Measurements from ENCODE around the gene RASSF7.

DNA sequence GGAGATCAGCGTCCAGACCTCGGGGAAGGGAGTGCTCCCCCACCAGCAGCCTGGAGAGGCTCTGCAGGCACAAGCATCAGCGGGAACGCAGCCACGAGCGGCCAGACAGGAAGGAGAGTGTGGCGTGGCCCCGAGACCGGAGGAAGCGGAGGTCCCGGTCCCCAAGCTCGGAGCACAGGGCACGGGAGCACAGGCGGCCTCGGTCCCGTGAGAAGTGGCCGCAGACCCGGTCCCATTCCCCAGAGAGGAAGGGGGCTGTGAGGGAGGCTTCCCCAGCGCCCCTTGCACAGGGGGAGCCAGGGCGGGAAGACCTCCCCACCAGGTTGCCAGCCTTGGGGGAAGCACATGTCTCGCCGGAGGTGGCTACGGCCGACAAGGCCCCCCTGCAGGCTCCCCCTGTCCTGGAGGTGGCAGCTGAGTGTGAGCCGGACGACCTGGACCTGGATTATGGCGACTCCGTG lies 48.1 kb downstream of the RASSF7 start:
- no peak for TF ChIP-seq EP300 (IDR thresholded peaks at IDR 0.05; ENCODE audit: borderline replicate concordance in 1 of 2, control insufficient read depth in 1 of 2, low read depth in 2 of 2, low read length in 2 of 2)
- TF ChIP-seq CBFB (IDR thresholded peaks at IDR 0.05; ENCODE audit: low read depth) = no peak
- TF ChIP-seq, protein P1, sequence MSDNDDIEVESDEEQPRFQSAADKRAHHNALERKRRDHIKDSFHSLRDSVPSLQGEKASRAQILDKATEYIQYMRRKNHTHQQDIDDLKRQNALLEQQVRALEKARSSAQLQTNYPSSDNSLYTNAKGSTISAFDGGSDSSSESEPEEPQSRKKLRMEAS (IDR thresholded peaks at IDR 0.05; ENCODE audit: low read depth, low read length) = no peak
- TF ChIP-seq, protein P2, sequence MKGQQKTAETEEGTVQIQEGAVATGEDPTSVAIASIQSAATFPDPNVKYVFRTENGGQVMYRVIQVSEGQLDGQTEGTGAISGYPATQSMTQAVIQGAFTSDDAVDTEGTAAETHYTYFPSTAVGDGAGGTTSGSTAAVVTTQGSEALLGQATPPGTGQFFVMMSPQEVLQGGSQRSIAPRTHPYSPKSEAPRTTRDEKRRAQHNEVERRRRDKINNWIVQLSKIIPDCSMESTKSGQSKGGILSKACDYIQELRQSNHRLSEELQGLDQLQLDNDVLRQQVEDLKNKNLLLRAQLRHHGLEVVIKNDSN (IDR thresholded peaks at IDR 0.05; ENCODE audit: borderline replicate concordance, extremely low read length, insufficient read depth, low read depth, low read length) = no peak
- no peak for TF ChIP-seq SIN3A (IDR thresholded peaks at IDR 0.05; ENCODE audit: low read depth, low read length)
- TF ChIP-seq MYB (IDR thresholded peaks at IDR 0.05; ENCODE audit: borderline replicate concordance, low read depth, low read length) = no peak
- no peak for TF ChIP-seq RAD21 (IDR thresholded peaks at IDR 0.05; ENCODE audit: insufficient read depth, low read depth, low read length)
- no peak; the same call in 1 of the 2 replicates for TF ChIP-seq POLR2AphosphoS5 (IDR thresholded peaks at IDR 0.05; ENCODE audit: low read length)
- TF ChIP-seq SPI1 (IDR thresholded peaks at IDR 0.05; ENCODE audit: borderline replicate concordance, insufficient read depth, low read depth, low read length) = no peak
- TF ChIP-seq POLR2A (IDR thresholded peaks at IDR 0.05; ENCODE audit: low read depth, low read length) = peak; percentile 27; the same call in 1 of the 2 replicates
- TF ChIP-seq, protein P3, sequence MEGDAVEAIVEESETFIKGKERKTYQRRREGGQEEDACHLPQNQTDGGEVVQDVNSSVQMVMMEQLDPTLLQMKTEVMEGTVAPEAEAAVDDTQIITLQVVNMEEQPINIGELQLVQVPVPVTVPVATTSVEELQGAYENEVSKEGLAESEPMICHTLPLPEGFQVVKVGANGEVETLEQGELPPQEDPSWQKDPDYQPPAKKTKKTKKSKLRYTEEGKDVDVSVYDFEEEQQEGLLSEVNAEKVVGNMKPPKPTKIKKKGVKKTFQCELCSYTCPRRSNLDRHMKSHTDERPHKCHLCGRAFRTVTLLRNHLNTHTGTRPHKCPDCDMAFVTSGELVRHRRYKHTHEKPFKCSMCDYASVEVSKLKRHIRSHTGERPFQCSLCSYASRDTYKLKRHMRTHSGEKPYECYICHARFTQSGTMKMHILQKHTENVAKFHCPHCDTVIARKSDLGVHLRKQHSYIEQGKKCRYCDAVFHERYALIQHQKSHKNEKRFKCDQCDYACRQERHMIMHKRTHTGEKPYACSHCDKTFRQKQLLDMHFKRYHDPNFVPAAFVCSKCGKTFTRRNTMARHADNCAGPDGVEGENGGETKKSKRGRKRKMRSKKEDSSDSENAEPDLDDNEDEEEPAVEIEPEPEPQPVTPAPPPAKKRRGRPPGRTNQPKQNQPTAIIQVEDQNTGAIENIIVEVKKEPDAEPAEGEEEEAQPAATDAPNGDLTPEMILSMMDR (IDR thresholded peaks at IDR 0.05 in 2 of 3, conservative IDR thresholded peaks at IDR 0.05 in 1 of 3; ENCODE audit: control insufficient read depth in 2 of 3, extremely low read depth in 1 of 3, insufficient read depth in 1 of 3, low read depth in 3 of 3, low read length in 3 of 3) = no peak
- TF ChIP-seq, protein P4, sequence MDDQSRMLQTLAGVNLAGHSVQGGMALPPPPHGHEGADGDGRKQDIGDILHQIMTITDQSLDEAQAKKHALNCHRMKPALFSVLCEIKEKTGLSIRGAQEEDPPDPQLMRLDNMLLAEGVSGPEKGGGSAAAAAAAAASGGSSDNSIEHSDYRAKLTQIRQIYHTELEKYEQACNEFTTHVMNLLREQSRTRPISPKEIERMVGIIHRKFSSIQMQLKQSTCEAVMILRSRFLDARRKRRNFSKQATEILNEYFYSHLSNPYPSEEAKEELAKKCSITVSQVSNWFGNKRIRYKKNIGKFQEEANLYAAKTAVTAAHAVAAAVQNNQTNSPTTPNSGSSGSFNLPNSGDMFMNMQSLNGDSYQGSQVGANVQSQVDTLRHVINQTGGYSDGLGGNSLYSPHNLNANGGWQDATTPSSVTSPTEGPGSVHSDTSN (IDR thresholded peaks at IDR 0.05; ENCODE audit: insufficient replicate concordance, low read depth, low read length) = no peak
- TF ChIP-seq, protein P5, sequence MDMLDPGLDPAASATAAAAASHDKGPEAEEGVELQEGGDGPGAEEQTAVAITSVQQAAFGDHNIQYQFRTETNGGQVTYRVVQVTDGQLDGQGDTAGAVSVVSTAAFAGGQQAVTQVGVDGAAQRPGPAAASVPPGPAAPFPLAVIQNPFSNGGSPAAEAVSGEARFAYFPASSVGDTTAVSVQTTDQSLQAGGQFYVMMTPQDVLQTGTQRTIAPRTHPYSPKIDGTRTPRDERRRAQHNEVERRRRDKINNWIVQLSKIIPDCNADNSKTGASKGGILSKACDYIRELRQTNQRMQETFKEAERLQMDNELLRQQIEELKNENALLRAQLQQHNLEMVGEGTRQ (IDR thresholded peaks at IDR 0.05; ENCODE audit: borderline replicate concordance, low read depth, low read length) = no peak

Measured in GM12878 (cell line).